Endothelial cell of umbilical vein (primary cell): ENCODE measurements around the gene SART3. TPM values are rescaled to one million over a fixed set of nuclear protein-coding genes. Genes with fewer than 3 reads are reported as not detected.

ENCODE experiments used
- BruUV-seq: library from RNA; stranded (reverse); fragments of 400-500 nt; replicated peaks from 2 replicates; lab custom pipeline; 2021; lab: Mats Ljungman, UMichigan
- CTCF ChIA-PET: fragments of 300-600, 350-600 bp; sonication (Branson Sonifier 250); formaldehyde crosslinking; loops from one replicate; lab custom pipeline; 2021; ENCODE audit warnings: antibody characterized with exemption, inconsistent platforms; lab: Charles Lee
- POLR2A ChIA-PET: fragments of 300-600, 350-600 bp; sonication (Branson Sonifier 250); formaldehyde crosslinking; loops from one replicate; lab custom pipeline; 2021; ENCODE audit warnings: antibody characterized with exemption, inconsistent platforms; lab: Charles Lee
- DNase-seq: peaks from one replicate; pipeline ENCODE4 v3.0.0-alpha.2; 2011; ENCODE audit warnings: low read depth, low spot score
- FAIRE-seq: peaks from 2 replicates; lab custom pipeline; 2011; peaks lifted over from hg19 to GRCh38; lab: Jason Lieb, UNC
- H2AFZ ChIP-seq: 2 replicates; pipeline ENCODE4 v1.6.0; 2012; ENCODE audit warnings: low read depth, low read length, control low read depth, inconsistent platforms
- H3K27ac ChIP-seq: 2 replicates; pipeline ENCODE4 v1.5.1; 2011; ENCODE audit warnings: low read depth, mild to moderate bottlenecking, control low read depth, low read length, moderate library complexity; ENCODE audit not compliant: insufficient read depth
- H3K27me3 ChIP-seq, 2 experiments: 2 replicates each; pipeline versions ENCODE4 v1.6.0 to v1.6.1; 2011; ENCODE audit warnings: low read length in 2 of 2, mixed read lengths in 1 of 2; ENCODE audit not compliant: control insufficient read depth in 2 of 2, insufficient read depth in 2 of 2
- H3K36me3 ChIP-seq, 2 experiments: 2 replicates in 1 of 2; 3 replicates in 1 of 2; pipeline ENCODE4 v1.5.1; 2011; ENCODE audit warnings: low read length in 2 of 2, mild to moderate bottlenecking in 1 of 2, moderate library complexity in 1 of 2; ENCODE audit not compliant: control insufficient read depth in 2 of 2, insufficient read depth in 2 of 2; ENCODE audit errors: extremely low read depth in 1 of 2
- H3K4me1 ChIP-seq: 3 replicates; pipeline ENCODE4 v1.5.1; 2011; ENCODE audit warnings: mild to moderate bottlenecking, low read length; ENCODE audit not compliant: control insufficient read depth, insufficient read depth; ENCODE audit errors: extremely low read depth
- H3K4me2 ChIP-seq: 2 replicates; pipeline ENCODE4 v1.6.1; 2011; ENCODE audit warnings: low read length, control low read depth, mixed read lengths; ENCODE audit not compliant: insufficient read depth
- H3K4me3 ChIP-seq, 3 experiments: fragments of 200-600 bp in 1 of 3; sonication (generic), shearing (Covaris generic) in 1 of 3; replicated peaks in 1 of 3; 2 replicates each; pipeline ENCODE4 v1.5.1; 2011 to 2016; ENCODE audit warnings: control low read depth in 3 of 3, low read length in 3 of 3, mild to moderate bottlenecking in 2 of 3, inconsistent platforms in 1 of 3, low read depth in 1 of 3, moderate library complexity in 1 of 3; ENCODE audit not compliant: insufficient read depth in 1 of 3
- H3K79me2 ChIP-seq: 2 replicates; pipeline ENCODE4 v1.6.0; 2012; ENCODE audit warnings: low read length, inconsistent platforms; ENCODE audit not compliant: control insufficient read depth, insufficient read depth
- H3K9ac ChIP-seq: replicated peaks from 2 replicates; pipeline ENCODE3; 2011; ENCODE audit warnings: low read length, control low read depth; ENCODE audit not compliant: insufficient read depth; ENCODE audit errors: extremely low read depth
- H3K9me1 ChIP-seq: replicated peaks from 3 replicates; pipeline ENCODE4 v1.6.0; 2011; ENCODE audit warnings: mild to moderate bottlenecking, low read length; ENCODE audit not compliant: control insufficient read depth, insufficient read depth; ENCODE audit errors: extremely low read depth
- H3K9me3 ChIP-seq: replicated peaks from 2 replicates; pipeline ENCODE4 v1.5.1; 2012; ENCODE audit warnings: low read length, inconsistent platforms; ENCODE audit not compliant: control insufficient read depth, insufficient read depth
- H4K20me1 ChIP-seq: replicated peaks from 2 replicates; pipeline ENCODE3; 2011; ENCODE audit warnings: mild to moderate bottlenecking, low read length; ENCODE audit not compliant: control insufficient read depth, insufficient read depth; ENCODE audit errors: extremely low read depth
- CTCF ChIP-seq, 2 donors: IDR thresholded peaks; 1 replicate in 1 of 2; 2 replicates in 1 of 2; pipeline ENCODE4 v1.5.1; 2011; ENCODE audit warnings: low read length in 2 of 2, mild to moderate bottlenecking in 2 of 2, moderate library complexity in 2 of 2, control low read depth in 1 of 2, inconsistent platforms in 1 of 2, low read depth in 1 of 2; ENCODE audit not compliant: insufficient read depth in 1 of 2; ENCODE audit errors: extremely low read depth in 1 of 2
- EZH2 ChIP-seq: IDR thresholded peaks from 2 replicates; pipeline ENCODE4 v1.6.1; 2012; ENCODE audit warnings: borderline replicate concordance, low read depth, mild to moderate bottlenecking, moderate library complexity, low read length, inconsistent platforms; ENCODE audit not compliant: severe bottlenecking
- FOS ChIP-seq: IDR thresholded peaks from 2 replicates; pipeline ENCODE4 v1.6.1; 2011; ENCODE audit warnings: mild to moderate bottlenecking, low read length, moderate library complexity, borderline replicate concordance; ENCODE audit not compliant: insufficient read depth
- GATA2 ChIP-seq: IDR thresholded peaks from 2 replicates; pipeline ENCODE4 v1.7.0; 2011; ENCODE audit warnings: low read depth, mild to moderate bottlenecking, moderate library complexity, mixed read lengths, low read length; ENCODE audit not compliant: insufficient read length, insufficient read depth
- JUN ChIP-seq: IDR thresholded peaks from 2 replicates; pipeline ENCODE4 v1.6.1; 2011; ENCODE audit warnings: borderline replicate concordance, low read depth; ENCODE audit not compliant: insufficient read length, insufficient read depth
- MAX ChIP-seq: IDR thresholded peaks from 2 replicates; pipeline ENCODE4 v1.6.1; 2011; ENCODE audit not compliant: insufficient read depth, insufficient read length
- MYC ChIP-seq: IDR thresholded peaks from one replicate; pipeline ENCODE4 v1.6.1; 2011; ENCODE audit warnings: mild to moderate bottlenecking, low read depth, low read length
- POLR2A ChIP-seq: IDR thresholded peaks from 2 replicates; pipeline ENCODE4 v1.6.1; 2012; ENCODE audit warnings: low read depth, mild to moderate bottlenecking, control low read depth, low read length
- POLR2AphosphoS5 ChIP-seq: IDR thresholded peaks from 2 replicates; pipeline ENCODE4 v1.6.1; 2012; ENCODE audit warnings: low read depth, mild to moderate bottlenecking, control low read depth, low read length, moderate library complexity; ENCODE audit not compliant: insufficient read depth
- dilution Hi-C: fragments of 300-500 bp; cut with MboI; formaldehyde crosslinking; loops from one replicate; pipeline ENCODE4 v1.15.0; 2019; ENCODE audit warnings: low sequenced_read_pairs; ENCODE audit not compliant: extremely low pct_ligation_motif_present
- intact Hi-C: fragments of 100-400 bp; cut with micrococcal nuclease; formaldehyde crosslinking; loops from one replicate; pipeline ENCODE4 v1.10.0; 2022
- polyA plus RNA-seq, 4 experiments: library from polyadenylated mRNA; depleted of rRNA in 3 of 4; stranded (reverse) in 3 of 4; unstranded in 1 of 4; fragments of >200 nt; gene quantifications; 2 replicates each; pipeline versions ENCODE4 v1.2.1 to v1.2.3, GENCODE V29; 2011 to 2012; ENCODE audit warnings: missing spikeins in 1 of 4
- total RNA-seq: library from RNA; stranded (reverse); gene quantifications from 2 replicates; pipeline ENCODE4 v1.2.3, GENCODE V29; 2021

Gene SART3
- total and polyA plus RNA-seq, 2 donors (not counting 3 experiments of a cell fraction or from before 2014, with no cell fraction given): 13.9 to 50.7 TPM

- Histone ChIP-seq H4K20me1 (no peaks in the 10 kb centered on the region), H3K4me1 (no peaks in the 10 kb centered on the region), H3K4me3 (no peak overlapping the region), H3K36me3 (peaks cover 6 to 24% of the 10 kb centered on the region in 2 experiments), H3K27ac (no peak overlapping the region), H3K4me2 (no peak overlapping the region), H3K9me3 (no peaks in the 10 kb centered on the region), H2AFZ (no peak overlapping the region), H3K9ac (no peak overlapping the region), H3K79me2 (peaks cover 30% of the 10 kb centered on the region), H3K27me3 (no peaks in the 10 kb centered on the region), H3K9me1 (no peaks in the 10 kb centered on the region)
- no peak for TF ChIP-seq JUN
- TF ChIP-seq POLR2AphosphoS5: no peak
- no peak for TF ChIP-seq FOS
- no peak for TF ChIP-seq EZH2
- no peak for TF ChIP-seq POLR2A
- no peak for TF ChIP-seq MYC
- TF ChIP-seq GATA2: no peak
- TF ChIP-seq CTCF (IDR thresholded peaks at IDR 0.05; ENCODE audit: extremely low read depth in 1 of 2, insufficient read depth in 1 of 2, low read depth in 1 of 2, low read length in 2 of 2): no peak
- no peak for TF ChIP-seq MAX
- DNase-seq (no peak), FAIRE-seq (no peak)
- no TSS peak for BruUV-seq
- intact Hi-C loops (no loop called here), dilution Hi-C loops (no loop called here)
- CTCF ChIA-PET: interaction anchor here (0.8 kb wide), 1 partner anchor 26 kb away, joined by 3 read pairs; no protein-coding TSS in a partner anchor
- POLR2A ChIA-PET: no interaction called here
Observed at GRCh38 chr12:108538146-108538545, 22.8 kb downstream of the SART3 start.
